Lower leg skin (tissue), 4 donors: ENCODE results near the gene REC8. TPM values are rescaled to one million over a fixed set of nuclear protein-coding genes. Genes with fewer than 3 reads are reported as not detected.
A peak's percentile ranks its signal among the peaks of the same experiment; 100 is the strongest.

Experiments
- DNase-seq, 2 donors: peaks; one replicate each; pipeline ENCODE4 v3.0.0-alpha.2; 2019; ENCODE audit warnings: low spot score in 2 of 2
- H3K4me3 ChIP-seq: fragments of 200-600 bp; sonication (generic); 2 replicates; pipeline ENCODE4 v1.5.1; 2017; ENCODE audit warnings: mild to moderate bottlenecking, low read depth; ENCODE audit not compliant: poor library complexity, severe bottlenecking
- CTCF ChIP-seq, 3 donors: fragments of 450-650 bp; IDR thresholded peaks; one replicate each; pipeline ENCODE4 v1.5.1; 2016; ENCODE audit warnings: antibody characterized with exemption in 3 of 3, mild to moderate bottlenecking in 3 of 3, moderate library complexity in 2 of 3
- POLR2A ChIP-seq, 2 donors: fragments of 450-650 bp; IDR thresholded peaks; one replicate each; pipeline ENCODE4 v1.6.1; 2016 to 2017; ENCODE audit warnings: antibody characterized with exemption in 2 of 2, mild to moderate bottlenecking in 1 of 2, moderate library complexity in 1 of 2
- WGBS, 2 donors: methylation state at CpG; one replicate each; pipeline ENCODE4 v1.1.5; 2018; 5-methylcytosine and 5-hydroxymethylcytosine counted together
- intact Hi-C: fragments of 100-400 bp; cut with DNase I; formaldehyde crosslinking; loops from one replicate; pipeline ENCODE4 v1.15.0; 2023; ENCODE audit warnings: low total_unique reads
- total RNA-seq, 4 donors: library from RNA; depleted of rRNA; stranded (reverse); fragments of >200 nt; gene quantifications; one replicate each; pipeline ENCODE4 v1.1.0, GENCODE V29; 2016

The REC8 gene
- total RNA-seq, 4 donors from 2014 or later: 1.2 to 7.1 (median 2.4) TPM

- 87 to 92% methylated on average over 9 of the region's 9 CpGs for WGBS, 2 donors
- intact Hi-C loops: no loop called here
- TF ChIP-seq CTCF (IDR thresholded peaks at IDR 0.05) (no peak), POLR2A (IDR thresholded peaks at IDR 0.05) (no peak)
- no peak overlapping the region for H3K4me3 ChIP-seq
- peak in 1 of 2 donors; percentile 82 for DNase-seq
Measured at GRCh38 chr14:24150567-24150966, 21.3 kb upstream of the REC8 start.

GRCh38 chr14:24150993-24151392, 20.9 kb upstream of the REC8 start:
- TF ChIP-seq CTCF (IDR thresholded peaks at IDR 0.05) (no peak), POLR2A (IDR thresholded peaks at IDR 0.05) (no peak)
- intact Hi-C loops: no loop called here
- WGBS, 2 donors: 90% methylated on average over 9 of the region's 9 CpGs
- DNase-seq: no peak
- no peak overlapping the region for H3K4me3 ChIP-seq

GRCh38 chr14:24151404-24152080, 20.3 kb upstream of the REC8 start:
- 90 to 94% methylated on average over 13 to 16 of the region's 16 CpGs for WGBS, 2 donors
- H3K4me3 ChIP-seq: no peak overlapping the region
- intact Hi-C loops: no loop called here
- no peak for TF ChIP-seq POLR2A (IDR thresholded peaks at IDR 0.05)
- peak in 1 of 3 donors; percentile 7 for TF ChIP-seq CTCF (IDR thresholded peaks at IDR 0.05)
- DNase-seq: no peak

- intact Hi-C loops: no loop called here
- no peak overlapping the region for H3K4me3 ChIP-seq
- no peak for DNase-seq
- TF ChIP-seq POLR2A (IDR thresholded peaks at IDR 0.05) (no peak), CTCF (IDR thresholded peaks at IDR 0.05) (no peak)
- 95 to 96% methylated on average over 10 of the region's 10 CpGs for WGBS, 2 donors
Measured at GRCh38 chr14:24155100-24155499, 16.8 kb upstream of the REC8 start.

- DNase-seq: no peak
- intact Hi-C loops: no loop called here
- no peak overlapping the region for H3K4me3 ChIP-seq
- TF ChIP-seq CTCF (IDR thresholded peaks at IDR 0.05): no peak
- no peak for TF ChIP-seq POLR2A (IDR thresholded peaks at IDR 0.05)
- WGBS, 2 donors: 79 to 83% methylated on average over 1 of the region's 1 CpG
Measured at GRCh38 chr14:24156840-24157239, 15.0 kb upstream of the REC8 start.

GRCh38 chr14:24157331-24157730, 14.5 kb upstream of the REC8 start:
- no peak overlapping the region for H3K4me3 ChIP-seq
- 91 to 93% methylated on average over 12 of the region's 12 CpGs for WGBS, 2 donors
- intact Hi-C loops: no loop called here
- TF ChIP-seq POLR2A (IDR thresholded peaks at IDR 0.05): no peak
- no peak for TF ChIP-seq CTCF (IDR thresholded peaks at IDR 0.05)
- no peak for DNase-seq
